ENCODE data around the gene LPCAT3.

DNA sequence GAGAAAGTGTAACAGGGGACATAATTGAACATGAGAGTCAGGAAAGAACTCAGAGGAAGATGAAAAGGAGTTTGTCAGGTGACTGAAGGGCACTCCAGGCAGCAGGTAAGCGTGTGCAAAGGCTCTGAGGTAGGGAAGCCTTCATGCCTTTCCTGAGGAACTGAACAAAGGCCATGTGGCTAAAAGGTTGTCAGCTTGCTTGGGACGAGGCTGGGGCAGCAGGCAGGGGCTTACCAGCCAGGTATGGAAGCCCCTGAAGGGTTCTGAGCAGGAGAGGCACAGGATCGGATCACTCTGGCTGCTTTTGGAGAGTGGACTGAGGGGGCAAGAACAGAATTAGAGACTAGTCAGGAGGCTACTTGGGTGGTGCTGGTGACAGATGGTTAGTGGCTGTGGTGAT is 5.2 kb downstream of the LPCAT3 start:
- TF ChIP-seq, protein P1, sequence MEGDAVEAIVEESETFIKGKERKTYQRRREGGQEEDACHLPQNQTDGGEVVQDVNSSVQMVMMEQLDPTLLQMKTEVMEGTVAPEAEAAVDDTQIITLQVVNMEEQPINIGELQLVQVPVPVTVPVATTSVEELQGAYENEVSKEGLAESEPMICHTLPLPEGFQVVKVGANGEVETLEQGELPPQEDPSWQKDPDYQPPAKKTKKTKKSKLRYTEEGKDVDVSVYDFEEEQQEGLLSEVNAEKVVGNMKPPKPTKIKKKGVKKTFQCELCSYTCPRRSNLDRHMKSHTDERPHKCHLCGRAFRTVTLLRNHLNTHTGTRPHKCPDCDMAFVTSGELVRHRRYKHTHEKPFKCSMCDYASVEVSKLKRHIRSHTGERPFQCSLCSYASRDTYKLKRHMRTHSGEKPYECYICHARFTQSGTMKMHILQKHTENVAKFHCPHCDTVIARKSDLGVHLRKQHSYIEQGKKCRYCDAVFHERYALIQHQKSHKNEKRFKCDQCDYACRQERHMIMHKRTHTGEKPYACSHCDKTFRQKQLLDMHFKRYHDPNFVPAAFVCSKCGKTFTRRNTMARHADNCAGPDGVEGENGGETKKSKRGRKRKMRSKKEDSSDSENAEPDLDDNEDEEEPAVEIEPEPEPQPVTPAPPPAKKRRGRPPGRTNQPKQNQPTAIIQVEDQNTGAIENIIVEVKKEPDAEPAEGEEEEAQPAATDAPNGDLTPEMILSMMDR (conservative IDR thresholded peaks at IDR 0.05) = no peak
- TF ChIP-seq EZH2 (IDR thresholded peaks at IDR 0.05; ENCODE audit: low read depth) = no peak
